Smooth muscle cell (in vitro differentiated cells): ENCODE data around the gene SEMA4D. TPM values are rescaled to one million over a fixed set of nuclear protein-coding genes. Genes with fewer than 3 reads are reported as not detected.

ENCODE experiments used
- DNase-seq: peaks from one replicate; lab custom pipeline; 2025; ENCODE audit not compliant: unreplicated experiment; lab: John Stamatoyannopoulos, UW
- H2AFZ ChIP-seq: fragments of 200-600 bp; sonication (generic); 2 replicates; pipeline ENCODE4 v1.6.0; 2016; ENCODE audit warnings: antibody characterized with exemption, low read depth, mild to moderate bottlenecking
- H3F3A ChIP-seq: fragments of 200-600 bp; sonication (generic); 2 replicates; pipeline ENCODE4 v1.6.0; 2017; ENCODE audit warnings: antibody characterized with exemption, low read depth
- H3K27ac ChIP-seq: fragments of 200-600 bp; sonication (generic); 2 replicates; pipeline ENCODE4 v1.5.1; 2016; ENCODE audit warnings: low read depth, mild to moderate bottlenecking
- H3K27me3 ChIP-seq: fragments of 200-600 bp; sonication (generic); 2 replicates; pipeline ENCODE4 v1.6.1; 2016; ENCODE audit warnings: low read depth, mild to moderate bottlenecking
- H3K36me3 ChIP-seq: fragments of 200-600 bp; sonication (generic); 2 replicates; pipeline ENCODE4 v1.5.1; 2016; ENCODE audit warnings: low read depth
- H3K4me1 ChIP-seq: fragments of 200-600 bp; sonication (generic); 2 replicates; pipeline ENCODE4 v1.5.1; 2016; ENCODE audit warnings: low read depth
- H3K4me2 ChIP-seq: fragments of 200-600 bp; sonication (generic); 2 replicates; pipeline ENCODE4 v1.6.0; 2016; ENCODE audit warnings: mild to moderate bottlenecking
- H3K4me3 ChIP-seq: fragments of 200-600 bp; sonication (generic); 2 replicates; pipeline ENCODE4 v1.5.1; 2016; ENCODE audit warnings: mild to moderate bottlenecking
- H3K79me2 ChIP-seq: fragments of 200-600 bp; sonication (generic); 2 replicates; pipeline ENCODE4 v1.6.0; 2016; ENCODE audit warnings: low read depth, mild to moderate bottlenecking
- H3K9ac ChIP-seq: fragments of 200-600 bp; sonication (generic); 2 replicates; pipeline ENCODE4 v1.6.0; 2016; ENCODE audit warnings: low read depth
- H3K9me3 ChIP-seq: fragments of 200-600 bp; sonication (generic); replicated peaks from 2 replicates; pipeline ENCODE4 v1.5.1; 2016; ENCODE audit warnings: low read depth
- H4K20me1 ChIP-seq: fragments of 200-600 bp; sonication (generic); 2 replicates; pipeline ENCODE4 v1.6.0; 2016; ENCODE audit warnings: low read depth
- WGBS: methylation state at CpG from one replicate; pipeline ENCODE4 v1.1.7; 2016; ENCODE audit warnings: low lambda C conversion rate; 5-methylcytosine and 5-hydroxymethylcytosine counted together
- microRNA-seq: library from miRNA; unstranded; fragments of <30 nt; microRNA quantifications from one replicate; pipeline ENCODE4, GENCODE V29; 2016; ENCODE audit warnings: borderline number of aligned reads
- polyA plus RNA-seq: library from polyadenylated mRNA; unstranded; fragments of >200 nt; fragmentation: Nextera tagmentation; extraction: Ambion mirVana; gene quantifications from 2 replicates; pipeline ENCODE4 v1.2.1, GENCODE V29; 2016
- small RNA-seq: library from RNA; depleted of rRNA; stranded (forward); fragments of <200 nt; gene quantifications from one replicate; pipeline ENCODE3, GENCODE V24; 2014
- total RNA-seq: library from RNA; depleted of rRNA; stranded (reverse); fragments of >200 nt; gene quantifications from 2 replicates; pipeline ENCODE4 v1.2.3, GENCODE V29; 2014
- TF ChIP-seq, protein P1 (sequence below): fragments of 200-600 bp; sonication (generic); IDR thresholded peaks from 2 replicates; pipeline ENCODE4 v1.5.1; 2017; ENCODE audit warnings: borderline replicate concordance, mild to moderate bottlenecking, antibody characterized with exemption; ENCODE audit not compliant: insufficient read depth, poor library complexity, severe bottlenecking

SEMA4D gene
- total and polyA plus RNA-seq, 2 experiments from 2014 or later = 0.63 to 2.7 TPM

DNA sequence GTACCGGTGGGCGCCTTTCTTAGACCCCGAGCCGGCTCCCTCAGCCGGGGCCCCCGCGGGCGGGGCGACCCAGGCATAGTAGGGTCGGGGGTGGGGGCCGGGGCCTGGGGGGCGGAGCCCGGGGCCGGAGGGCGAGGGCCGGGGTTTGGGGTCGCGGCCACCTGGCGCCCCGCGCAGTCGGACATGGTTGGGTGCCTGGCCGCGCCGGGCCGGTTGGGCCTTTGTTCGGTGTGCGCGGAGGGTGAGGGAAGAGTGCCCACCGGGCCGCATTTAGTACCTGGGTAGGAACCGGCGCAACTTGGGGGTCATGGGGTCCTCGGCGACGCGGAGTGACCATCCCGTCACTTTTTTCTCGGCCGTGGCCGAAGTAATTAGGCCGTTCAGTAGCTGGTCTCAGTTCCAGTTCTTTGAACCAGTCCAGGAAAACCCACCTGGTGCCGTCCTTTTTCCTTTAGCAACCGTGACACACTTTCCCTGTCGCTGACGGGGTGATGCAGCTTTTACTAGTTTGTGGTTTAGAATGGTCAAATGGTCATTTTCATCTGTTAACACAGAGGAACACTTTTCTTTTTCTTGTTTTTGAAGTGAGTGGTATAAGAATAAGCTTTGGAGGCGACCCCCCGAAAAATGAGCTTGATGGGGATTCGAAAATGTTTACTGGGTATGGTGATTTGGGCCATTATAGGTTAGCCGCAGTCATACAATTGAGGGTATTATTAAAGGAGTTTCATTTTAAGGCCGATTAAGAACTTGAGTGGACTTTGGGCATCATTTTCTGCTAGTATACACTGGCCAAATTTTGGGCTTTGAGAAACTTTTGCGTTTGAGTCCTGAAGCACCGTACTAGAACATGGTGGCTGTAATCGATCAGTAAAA, 186.3 kb downstream of the SEMA4D start:
- peak overlapping the region; percentile 44 for H2AFZ ChIP-seq
- peaks cover 2% of the 10 kb centered on the region for H3F3A ChIP-seq
- H3K4me1 ChIP-seq = peaks cover 24% of the 10 kb centered on the region
- H3K4me3 ChIP-seq = peak overlapping the region; percentile 85
- peaks cover 4% of the 10 kb centered on the region for H4K20me1 ChIP-seq
- H3K27ac ChIP-seq = peak overlapping the region; percentile 44
- no peaks in the 10 kb centered on the region for H3K36me3 ChIP-seq
- no peak for DNase-seq
- 1% methylated on average over 34 of the region's 54 CpGs for WGBS
- H3K9ac ChIP-seq = peak overlapping the region; percentile 81
- TF ChIP-seq, protein P1, sequence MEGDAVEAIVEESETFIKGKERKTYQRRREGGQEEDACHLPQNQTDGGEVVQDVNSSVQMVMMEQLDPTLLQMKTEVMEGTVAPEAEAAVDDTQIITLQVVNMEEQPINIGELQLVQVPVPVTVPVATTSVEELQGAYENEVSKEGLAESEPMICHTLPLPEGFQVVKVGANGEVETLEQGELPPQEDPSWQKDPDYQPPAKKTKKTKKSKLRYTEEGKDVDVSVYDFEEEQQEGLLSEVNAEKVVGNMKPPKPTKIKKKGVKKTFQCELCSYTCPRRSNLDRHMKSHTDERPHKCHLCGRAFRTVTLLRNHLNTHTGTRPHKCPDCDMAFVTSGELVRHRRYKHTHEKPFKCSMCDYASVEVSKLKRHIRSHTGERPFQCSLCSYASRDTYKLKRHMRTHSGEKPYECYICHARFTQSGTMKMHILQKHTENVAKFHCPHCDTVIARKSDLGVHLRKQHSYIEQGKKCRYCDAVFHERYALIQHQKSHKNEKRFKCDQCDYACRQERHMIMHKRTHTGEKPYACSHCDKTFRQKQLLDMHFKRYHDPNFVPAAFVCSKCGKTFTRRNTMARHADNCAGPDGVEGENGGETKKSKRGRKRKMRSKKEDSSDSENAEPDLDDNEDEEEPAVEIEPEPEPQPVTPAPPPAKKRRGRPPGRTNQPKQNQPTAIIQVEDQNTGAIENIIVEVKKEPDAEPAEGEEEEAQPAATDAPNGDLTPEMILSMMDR = no peak
- no peaks in the 10 kb centered on the region for H3K9me3 ChIP-seq
- H3K4me2 ChIP-seq = peak overlapping the region; percentile 92
- peaks cover 53% of the 10 kb centered on the region for H3K79me2 ChIP-seq
- H3K27me3 ChIP-seq = no peaks in the 10 kb centered on the region

Small RNAs within 50 kb of the gene (microRNA-seq; reads per million reads assigned to microRNA genes)
- gene MIR3153 = not detected

Small RNAs within 50 kb of the gene (small RNA-seq; reads per million reads assigned to genes)
- not detected for gene MIR3153

Other genes starting within 250 kb of the SEMA4D start
- gene CKS2, start 186.9 kb downstream of the SEMA4D start, total RNA-seq = 77.6 and 91.9 TPM in 2 replicates
- 136 and 148 TPM in 2 replicates for gene CKS2, start 186.9 kb downstream of the SEMA4D start, polyA plus RNA-seq
- 25.1 and 27.2 TPM in 2 replicates for gene SECISBP2, start 179.6 kb downstream of the SEMA4D start, total RNA-seq
- 12.2 and 19.6 TPM in 2 replicates for gene SECISBP2, start 179.6 kb downstream of the SEMA4D start, polyA plus RNA-seq
- 1.5 and 6.9 TPM in 2 replicates for gene GADD45G, start 106.9 kb upstream of the SEMA4D start, total RNA-seq
- 10.7 and 11.3 TPM in 2 replicates for gene GADD45G, start 106.9 kb upstream of the SEMA4D start, polyA plus RNA-seq